Naive thymus-derived CD4-positive, alpha-beta T cell (primary cell): ENCODE data around the gene AP2S1. TPM values are rescaled to one million over a fixed set of nuclear protein-coding genes. Genes with fewer than 3 reads are reported as not detected.
A peak's percentile ranks its signal among the peaks of the same experiment; 100 is the strongest.
"Not testable (repeated sequence)": the region's sequence is repeated elsewhere in the genome, so short reads cannot be mapped to it uniquely, and the experiment has no call there.

ENCODE experiments used
- ATAC-seq: fragments of 150-1000 bp; cut with Tn5 transposase; 2 replicates; pipeline ENCODE4 v1.10.0; 2021; ENCODE audit warnings: mild to moderate bottlenecking, moderate library complexity
- CTCF ChIA-PET: fragments of 350-600 bp; sonication (Branson Sonifier 250); formaldehyde crosslinking; loops from one replicate; lab custom pipeline; 2021; ENCODE audit warnings: antibody characterized with exemption; lab: Charles Lee
- POLR2A ChIA-PET: fragments of 350-600 bp; sonication (Branson Sonifier 250); formaldehyde crosslinking; loops from one replicate; lab custom pipeline; 2021; ENCODE audit warnings: antibody characterized with exemption, inconsistent platforms; lab: Charles Lee
- DNase-seq, 9 donors: peaks; one replicate each; pipeline versions ENCODE4 v3.0.0 to v3.0.0-alpha.2; 2020 to 2022; ENCODE audit warnings: mixed read lengths in 1 of 9
- H3K27ac ChIP-seq: one replicate; pipeline ENCODE4 v1.7.0; 2013; ENCODE audit warnings: mild to moderate bottlenecking, low read depth, low read length, moderate library complexity
- H3K27me3 ChIP-seq, 2 donors: one replicate each; pipeline ENCODE4 v1.7.0; 2013; ENCODE audit warnings: low read length in 2 of 2, mild to moderate bottlenecking in 2 of 2, moderate library complexity in 2 of 2; ENCODE audit not compliant: control insufficient read depth in 2 of 2, insufficient read depth in 2 of 2
- H3K36me3 ChIP-seq, 3 experiments: 1 replicate in 2 of 3; 2 replicates in 1 of 3; pipeline ENCODE4 v1.7.0; 2013; ENCODE audit warnings: low read length in 3 of 3, mild to moderate bottlenecking in 3 of 3, moderate library complexity in 1 of 3; ENCODE audit not compliant: insufficient read depth in 3 of 3, control insufficient read depth in 2 of 3
- H3K4me1 ChIP-seq, 2 donors: one replicate each; pipeline ENCODE4 v1.7.0; 2013; ENCODE audit warnings: low read length in 2 of 2, mild to moderate bottlenecking in 2 of 2, moderate library complexity in 1 of 2; ENCODE audit not compliant: control insufficient read depth in 2 of 2, insufficient read depth in 2 of 2
- H3K4me3 ChIP-seq: 2 replicates; pipeline ENCODE4 v1.7.0; 2013; ENCODE audit warnings: mild to moderate bottlenecking, low read length
- H3K9me3 ChIP-seq, 3 experiments: 1 replicate in 2 of 3; 2 replicates in 1 of 3; pipeline ENCODE4 v1.7.0; 2013; ENCODE audit warnings: low read length in 3 of 3; ENCODE audit not compliant: control insufficient read depth in 2 of 3
- H3K27ac Mint-ChIP-seq, 9 donors: one replicate each; pipeline ENCODE4 v1.8.0; 2020 to 2022; ENCODE audit warnings: mixed read lengths in 9 of 9, mild to moderate bottlenecking in 8 of 9, moderate library complexity in 5 of 9, inconsistent platforms in 2 of 9
- H3K27me3 Mint-ChIP-seq, 5 donors: one replicate each; pipeline ENCODE4 v1.8.0; 2021 to 2022; ENCODE audit warnings: mixed read lengths in 5 of 5, mild to moderate bottlenecking in 1 of 5
- H3K36me3 Mint-ChIP-seq, 5 donors: one replicate each; pipeline ENCODE4 v1.8.0; 2020 to 2022; ENCODE audit warnings: mixed read lengths in 5 of 5, mild to moderate bottlenecking in 3 of 5, inconsistent platforms in 1 of 5
- H3K4me1 Mint-ChIP-seq, 7 donors: one replicate each; pipeline ENCODE4 v1.8.0; 2020 to 2022; ENCODE audit warnings: mixed read lengths in 7 of 7, mild to moderate bottlenecking in 3 of 7, inconsistent platforms in 1 of 7
- H3K4me3 Mint-ChIP-seq, 10 donors: one replicate each; pipeline ENCODE4 v1.8.0; 2020 to 2022; ENCODE audit warnings: mild to moderate bottlenecking in 10 of 10, mixed read lengths in 10 of 10, moderate library complexity in 6 of 10, inconsistent platforms in 2 of 10
- H3K9me3 Mint-ChIP-seq, 11 donors: one replicate each; pipeline ENCODE4 v1.8.0; 2020 to 2022; ENCODE audit warnings: mixed read lengths in 11 of 11, mild to moderate bottlenecking in 4 of 11, inconsistent platforms in 1 of 11, moderate library complexity in 1 of 11
- intact Hi-C, 2 donors: fragments of 100-400 bp; cut with micrococcal nuclease; formaldehyde crosslinking; loops; one replicate each; pipeline ENCODE4 v1.15.1; 2023
- polyA plus RNA-seq, 2 donors: library from polyadenylated mRNA; unstranded; fragments of 300-500 nt; fragmentation: Illumina TruSeq; gene quantifications; one replicate each; pipeline ENCODE4 v1.2.3, GENCODE V29; 2021
- total RNA-seq, 6 experiments: library from RNA in 5 of 6; stranded (reverse) in 5 of 6; gene quantifications; 1 replicate in 5 of 6; 2 replicates in 1 of 6; pipeline ENCODE4 v1.2.3 and lab custom pipeline; 2021 to 2026

Gene AP2S1
- total and polyA plus RNA-seq, 7 experiments from 2014 or later: 34.4 to 116 (median 60.1) TPM

GRCh38 chr19:46881092-46881491 is 30.4 kb upstream of the AP2S1 start:
- DNase-seq (no peak), ATAC-seq (no peak)
- Histone ChIP-seq H3K36me3 (no peaks in the 10 kb centered on the region), H3K27ac (no peak overlapping the region), H3K27me3 (no peaks in the 10 kb centered on the region), H3K9me3 (no peaks in the 10 kb centered on the region), H3K4me1 (no peaks in the 10 kb centered on the region), H3K4me3 (no peak overlapping the region)
- Mint-ChIP-seq H3K27ac (no peak overlapping the region), H3K4me1 (peaks cover 3 to 18% (median 8%) of the 10 kb centered on the region in 7 donors), H3K9me3 (no peaks in the 10 kb centered on the region), H3K27me3 (no peaks in the 10 kb centered on the region), H3K36me3 (peaks cover 0 to 4% (median 0%) of the 10 kb centered on the region in 5 donors), H3K4me3 (no peak overlapping the region)
- intact Hi-C loops: no loop called here
- POLR2A ChIA-PET: no interaction called here
- CTCF ChIA-PET: no interaction called here

- Mint-ChIP-seq H3K4me3 (no peak overlapping the region), H3K4me1 (peaks cover 0 to 17% (median 8%) of the 10 kb centered on the region in 7 donors), H3K9me3 (no peaks in the 10 kb centered on the region), H3K27ac (no peak overlapping the region), H3K36me3 (peaks cover 0 to 9% (median 0%) of the 10 kb centered on the region in 5 donors), H3K27me3 (no peaks in the 10 kb centered on the region)
- Histone ChIP-seq H3K27me3 (no peaks in the 10 kb centered on the region), H3K4me3 (no peak overlapping the region), H3K36me3 (no peaks in the 10 kb centered on the region), H3K9me3 (no peaks in the 10 kb centered on the region), H3K4me1 (no peaks in the 10 kb centered on the region), H3K27ac (no peak overlapping the region)
- intact Hi-C loops: no loop called here
- ATAC-seq: no peak
- CTCF ChIA-PET: interaction anchor here (0.9 kb wide), 1 partner anchor 109 kb away, joined by 3 read pairs; no protein-coding TSS in a partner anchor
- DNase-seq: no peak
- POLR2A ChIA-PET: no interaction called here
Measured at GRCh38 chr19:46880431-46880830, 29.8 kb upstream of the AP2S1 start.

GRCh38 chr19:46878613-46879375 is 28.1 kb upstream of the AP2S1 start:
- no peaks in the 10 kb centered on the region for H3K9me3 ChIP-seq
- no peak for DNase-seq
- Mint-ChIP-seq H3K4me1 (peaks cover 0 to 16% (median 5%) of the 10 kb centered on the region in 7 donors), H3K9me3 (no peaks in the 10 kb centered on the region), H3K4me3 (no peak overlapping the region), H3K36me3 (peaks cover 0 to 12% (median 0%) of the 10 kb centered on the region in 5 donors), H3K27ac (peak overlapping the region in 1 of 9 donors; percentile 25), H3K27me3 (no peaks in the 10 kb centered on the region)
- intact Hi-C loops: no loop called here
- POLR2A ChIA-PET: no interaction called here
- H3K4me3 ChIP-seq: no peak overlapping the region
- no peaks in the 10 kb centered on the region for H3K36me3 ChIP-seq
- no peaks in the 10 kb centered on the region for H3K27me3 ChIP-seq
- ATAC-seq: no peak
- H3K27ac ChIP-seq: no peak overlapping the region
- CTCF ChIA-PET: no interaction called here
- H3K4me1 ChIP-seq: no peaks in the 10 kb centered on the region

GRCh38 chr19:46875657-46876056 is 25.0 kb upstream of the AP2S1 start:
- ChIA-PET CTCF (no interaction called here), POLR2A (no interaction called here)
- H3K27ac Mint-ChIP-seq: no peak overlapping the region
- intact Hi-C loops: no loop called here
- H3K27me3 Mint-ChIP-seq: no peaks in the 10 kb centered on the region
- ATAC-seq (no peak), DNase-seq (no peak)
- no peaks in the 10 kb centered on the region for H3K9me3 Mint-ChIP-seq
- no peak overlapping the region for H3K4me3 Mint-ChIP-seq
- no peak overlapping the region for H3K4me3 ChIP-seq
- no peaks in the 10 kb centered on the region for H3K9me3 ChIP-seq
- H3K36me3 ChIP-seq: no peaks in the 10 kb centered on the region
- no peak overlapping the region for H3K27ac ChIP-seq
- peaks cover 0 to 9% (median 0%) of the 10 kb centered on the region in 7 donors for H3K4me1 Mint-ChIP-seq
- H3K36me3 Mint-ChIP-seq: peaks cover 0 to 12% (median 0%) of the 10 kb centered on the region in 5 donors
- H3K4me1 ChIP-seq: no peaks in the 10 kb centered on the region
- H3K27me3 ChIP-seq: no peaks in the 10 kb centered on the region

- CTCF ChIA-PET: no interaction called here
- peaks cover 0 to 9% (median 0%) of the 10 kb centered on the region in 7 donors for H3K4me1 Mint-ChIP-seq
- no peak overlapping the region for H3K4me3 Mint-ChIP-seq
- no peak for ATAC-seq
- DNase-seq: no peak
- H3K36me3 ChIP-seq: no peaks in the 10 kb centered on the region
- no peak overlapping the region for H3K27ac ChIP-seq
- H3K4me3 ChIP-seq: no peak overlapping the region
- H3K27me3 Mint-ChIP-seq: no peaks in the 10 kb centered on the region
- no peaks in the 10 kb centered on the region for H3K9me3 Mint-ChIP-seq
- H3K4me1 ChIP-seq: no peaks in the 10 kb centered on the region
- H3K27ac Mint-ChIP-seq: no peak overlapping the region
- no peaks in the 10 kb centered on the region for H3K9me3 ChIP-seq
- no peaks in the 10 kb centered on the region for H3K27me3 ChIP-seq
- intact Hi-C loops: no loop called here
- H3K36me3 Mint-ChIP-seq: peaks cover 0 to 12% (median 0%) of the 10 kb centered on the region in 5 donors
- POLR2A ChIA-PET: no interaction called here
Measured at GRCh38 chr19:46875234-46875633, 24.6 kb upstream of the AP2S1 start.

GRCh38 chr19:46872967-46873366 is 22.3 kb upstream of the AP2S1 start:
- DNase-seq: no peak
- Mint-ChIP-seq H3K27ac (no peak overlapping the region), H3K4me3 (no peak overlapping the region), H3K9me3 (no peaks in the 10 kb centered on the region), H3K27me3 (no peaks in the 10 kb centered on the region), H3K36me3 (peaks cover 0 to 8% (median 0%) of the 10 kb centered on the region in 5 donors), H3K4me1 (peaks cover 6 to 17% (median 8%) of the 10 kb centered on the region in 7 donors)
- Histone ChIP-seq H3K27me3 (no peaks in the 10 kb centered on the region), H3K4me1 (peaks cover 0 to 9% of the 10 kb centered on the region in 2 donors), H3K9me3 (no peaks in the 10 kb centered on the region), H3K36me3 (no peaks in the 10 kb centered on the region), H3K27ac (no peak overlapping the region), H3K4me3 (no peak overlapping the region)
- ChIA-PET POLR2A (no interaction called here), CTCF (interaction anchor here (0.6 kb wide), 2 partner anchors 518 to 667 kb away, joined by 3 read pairs; no protein-coding TSS in a partner anchor)
- intact Hi-C loops: no loop called here
- ATAC-seq: no peak

- peaks cover 6 to 26% (median 22%) of the 10 kb centered on the region in 7 donors for H3K4me1 Mint-ChIP-seq
- H3K4me3 Mint-ChIP-seq, H3K27me3 Mint-ChIP-seq, H3K36me3 ChIP-seq, H3K27me3 ChIP-seq, H3K9me3 Mint-ChIP-seq, H3K9me3 ChIP-seq, H3K4me3 ChIP-seq, H3K27ac ChIP-seq, ATAC-seq, H3K4me1 ChIP-seq, DNase-seq, intact Hi-C loops, CTCF ChIA-PET, POLR2A ChIA-PET, H3K27ac Mint-ChIP-seq, H3K36me3 Mint-ChIP-seq: not testable (repeated sequence)
Measured at GRCh38 chr19:46871173-46871572, 20.5 kb upstream of the AP2S1 start.
